Osteoblast (primary cell): ENCODE results near the gene COQ10A. TPM values are rescaled to one million over a fixed set of nuclear protein-coding genes. Genes with fewer than 3 reads are reported as not detected.

Source experiments
- DNase-seq: peaks from one replicate; pipeline ENCODE4 v3.0.0; 2011; ENCODE audit warnings: low spot score, mixed read lengths; ENCODE audit not compliant: insufficient read length; ENCODE audit errors: missing footprints
- H2AFZ ChIP-seq: 2 replicates; pipeline ENCODE4 v1.6.0; 2011; ENCODE audit warnings: mild to moderate bottlenecking, low read length
- H3K27ac ChIP-seq: 2 replicates; pipeline ENCODE4 v1.5.1; 2011; ENCODE audit warnings: mild to moderate bottlenecking, low read depth, low read length, moderate library complexity
- H3K27me3 ChIP-seq: 2 replicates; pipeline ENCODE4 v1.6.0; 2012; ENCODE audit warnings: mild to moderate bottlenecking, control low read depth, inconsistent platforms, low read length, moderate library complexity; ENCODE audit not compliant: insufficient read depth
- H3K36me3 ChIP-seq: 2 replicates; pipeline ENCODE4 v1.5.1; 2011; ENCODE audit warnings: mild to moderate bottlenecking, low read length, control low read depth, moderate library complexity; ENCODE audit not compliant: insufficient read depth
- H3K4me1 ChIP-seq: 2 replicates; pipeline ENCODE4 v1.5.1; 2011; ENCODE audit warnings: mild to moderate bottlenecking, low read length, control low read depth, moderate library complexity; ENCODE audit not compliant: insufficient read depth
- H3K4me2 ChIP-seq: 2 replicates; pipeline ENCODE4 v1.6.0; 2011; ENCODE audit warnings: mild to moderate bottlenecking, low read length; ENCODE audit not compliant: insufficient read depth
- H3K4me3 ChIP-seq: fragments of 200-600 bp; sonication (generic); 3 replicates; pipeline ENCODE4 v1.5.1; 2012; ENCODE audit warnings: mild to moderate bottlenecking, low read length, inconsistent platforms; ENCODE audit not compliant: insufficient read depth
- H3K79me2 ChIP-seq: 2 replicates; pipeline ENCODE4 v1.6.0; 2012; ENCODE audit warnings: mild to moderate bottlenecking, low read length, control low read depth, inconsistent platforms; ENCODE audit not compliant: insufficient read depth
- H3K9me3 ChIP-seq: 2 replicates; pipeline ENCODE4 v1.5.1; 2011; ENCODE audit warnings: low read depth, low read length, control low read depth
- H4K20me1 ChIP-seq: 2 replicates; pipeline ENCODE4 v1.6.0; 2012; ENCODE audit warnings: mild to moderate bottlenecking, low read length, control low read depth; ENCODE audit not compliant: insufficient read depth
- total RNA-seq: library from RNA; depleted of rRNA; stranded (reverse); fragments of >200 nt; gene quantifications from 2 replicates; pipeline ENCODE4 v1.2.3, GENCODE V29; 2012
- TF ChIP-seq, protein P1 (sequence below): IDR thresholded peaks from 2 replicates; pipeline ENCODE4 v1.5.1; 2011; ENCODE audit warnings: mild to moderate bottlenecking, low read depth, low read length, moderate library complexity; ENCODE audit errors: extremely low read depth

COQ10A gene
- total RNA-seq, 1 donor = 10.1 TPM

DNA sequence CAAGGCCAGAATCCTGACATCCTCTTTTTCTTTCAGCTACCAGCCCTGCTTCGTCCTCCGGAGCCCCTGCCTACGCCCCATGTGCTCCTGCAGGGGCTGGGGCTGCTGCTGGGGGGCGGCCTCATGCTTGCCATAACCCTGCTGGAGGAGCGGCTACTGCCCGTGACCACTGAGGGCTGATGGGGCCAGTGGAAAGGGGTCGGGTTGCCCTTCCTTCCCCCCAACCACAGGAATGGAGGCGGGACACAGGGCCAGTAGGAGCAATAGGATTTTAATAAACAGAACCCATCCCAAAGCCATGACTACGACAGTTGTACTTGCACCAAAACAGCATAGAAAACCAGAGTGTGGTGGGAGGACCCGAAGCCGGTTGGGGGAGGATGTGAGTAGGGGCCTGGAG, 29.2 kb upstream of the COQ10A start:
- TF ChIP-seq, protein P1, sequence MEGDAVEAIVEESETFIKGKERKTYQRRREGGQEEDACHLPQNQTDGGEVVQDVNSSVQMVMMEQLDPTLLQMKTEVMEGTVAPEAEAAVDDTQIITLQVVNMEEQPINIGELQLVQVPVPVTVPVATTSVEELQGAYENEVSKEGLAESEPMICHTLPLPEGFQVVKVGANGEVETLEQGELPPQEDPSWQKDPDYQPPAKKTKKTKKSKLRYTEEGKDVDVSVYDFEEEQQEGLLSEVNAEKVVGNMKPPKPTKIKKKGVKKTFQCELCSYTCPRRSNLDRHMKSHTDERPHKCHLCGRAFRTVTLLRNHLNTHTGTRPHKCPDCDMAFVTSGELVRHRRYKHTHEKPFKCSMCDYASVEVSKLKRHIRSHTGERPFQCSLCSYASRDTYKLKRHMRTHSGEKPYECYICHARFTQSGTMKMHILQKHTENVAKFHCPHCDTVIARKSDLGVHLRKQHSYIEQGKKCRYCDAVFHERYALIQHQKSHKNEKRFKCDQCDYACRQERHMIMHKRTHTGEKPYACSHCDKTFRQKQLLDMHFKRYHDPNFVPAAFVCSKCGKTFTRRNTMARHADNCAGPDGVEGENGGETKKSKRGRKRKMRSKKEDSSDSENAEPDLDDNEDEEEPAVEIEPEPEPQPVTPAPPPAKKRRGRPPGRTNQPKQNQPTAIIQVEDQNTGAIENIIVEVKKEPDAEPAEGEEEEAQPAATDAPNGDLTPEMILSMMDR = no peak
- DNase-seq = peak; percentile 66
- Histone ChIP-seq H3K36me3 (peaks cover 38% of the 10 kb centered on the region), H4K20me1 (peaks cover 27% of the 10 kb centered on the region), H3K4me3 (no peak overlapping the region), H2AFZ (no peak overlapping the region), H3K9me3 (no peaks in the 10 kb centered on the region), H3K27me3 (no peaks in the 10 kb centered on the region), H3K27ac (no peak overlapping the region), H3K79me2 (no peaks in the 10 kb centered on the region), H3K4me2 (no peak overlapping the region), H3K4me1 (no peaks in the 10 kb centered on the region)

DNA sequence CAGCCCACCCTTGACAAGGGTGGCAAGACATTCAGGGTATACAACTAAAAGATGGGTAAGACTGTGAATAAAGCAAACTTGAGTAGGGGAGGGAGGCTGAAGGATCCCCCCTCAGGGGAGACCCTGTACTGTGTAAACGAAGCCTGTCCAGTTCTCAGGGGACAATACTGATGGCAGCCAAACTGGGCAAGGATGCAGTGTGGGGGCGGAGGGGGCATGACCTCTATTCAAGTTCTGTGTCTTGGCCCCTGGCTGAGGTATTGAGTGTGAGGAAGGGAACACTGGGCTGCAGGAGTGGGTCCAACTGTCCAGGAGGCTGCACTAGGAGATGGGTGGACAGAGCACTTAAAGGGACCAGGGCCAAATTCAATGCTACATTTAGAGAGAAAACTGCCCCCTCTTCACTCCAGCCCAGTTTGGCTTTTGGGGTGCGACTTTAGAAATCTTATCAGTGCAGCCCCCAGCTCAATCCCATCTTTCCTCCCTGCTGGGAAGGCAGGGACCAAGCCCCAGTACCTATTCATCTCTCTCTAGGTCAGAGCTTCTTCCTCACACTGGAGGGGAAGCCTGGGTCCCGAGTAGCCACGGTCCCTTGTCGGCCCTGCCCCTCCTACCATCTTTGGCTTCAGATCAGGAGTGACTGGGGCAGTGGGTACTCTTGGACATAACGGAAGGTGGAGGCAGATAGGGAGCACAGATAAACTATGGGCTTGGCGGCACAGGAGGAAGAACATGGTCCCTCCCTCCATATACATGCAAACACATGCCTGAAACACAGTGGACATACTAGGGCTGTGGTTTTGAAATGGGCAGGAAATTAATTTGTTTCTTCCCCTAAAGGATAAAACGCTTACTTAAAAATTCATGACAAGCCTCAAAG, 25.1 kb upstream of the COQ10A start:
- Histone ChIP-seq H3K4me1 (peaks cover 7% of the 10 kb centered on the region), H3K36me3 (peaks cover 76% of the 10 kb centered on the region), H2AFZ (no peak overlapping the region), H3K4me2 (no peak overlapping the region), H3K4me3 (no peak overlapping the region), H4K20me1 (peaks cover 52% of the 10 kb centered on the region), H3K27ac (no peak overlapping the region), H3K9me3 (no peaks in the 10 kb centered on the region), H3K79me2 (no peaks in the 10 kb centered on the region), H3K27me3 (no peaks in the 10 kb centered on the region)
- TF ChIP-seq, protein P1 = no peak
- peak; percentile 78 for DNase-seq

DNA sequence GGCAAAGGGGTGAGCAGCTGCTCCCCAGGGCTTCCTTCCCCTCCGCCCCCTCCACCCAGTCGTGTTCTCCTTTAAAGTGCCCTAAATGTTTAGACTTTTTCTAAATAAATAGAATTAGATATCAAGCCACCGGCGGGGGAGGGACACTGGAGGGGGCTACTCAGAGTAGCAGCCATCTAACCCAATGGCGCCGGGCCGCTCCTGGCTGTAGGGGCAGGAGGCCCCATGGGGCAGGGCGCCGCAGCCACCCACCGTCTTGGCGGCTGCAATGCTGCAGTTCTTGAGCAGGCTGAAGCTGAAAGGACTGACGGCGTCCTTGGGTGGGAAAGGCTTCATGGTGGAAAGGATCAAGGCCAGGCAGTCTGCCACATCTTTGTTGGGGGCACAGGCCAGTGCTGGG, 23.8 kb upstream of the COQ10A start:
- Histone ChIP-seq H3K27me3 (no peaks in the 10 kb centered on the region), H3K4me2 (no peak overlapping the region), H3K4me3 (no peak overlapping the region), H3K4me1 (peaks cover 7% of the 10 kb centered on the region), H2AFZ (no peak overlapping the region), H4K20me1 (peaks cover 52% of the 10 kb centered on the region), H3K79me2 (peaks cover 5% of the 10 kb centered on the region), H3K9me3 (no peaks in the 10 kb centered on the region), H3K36me3 (peaks cover 81% of the 10 kb centered on the region), H3K27ac (no peak overlapping the region)
- no peak for DNase-seq
- TF ChIP-seq, protein P1 = no peak

DNA sequence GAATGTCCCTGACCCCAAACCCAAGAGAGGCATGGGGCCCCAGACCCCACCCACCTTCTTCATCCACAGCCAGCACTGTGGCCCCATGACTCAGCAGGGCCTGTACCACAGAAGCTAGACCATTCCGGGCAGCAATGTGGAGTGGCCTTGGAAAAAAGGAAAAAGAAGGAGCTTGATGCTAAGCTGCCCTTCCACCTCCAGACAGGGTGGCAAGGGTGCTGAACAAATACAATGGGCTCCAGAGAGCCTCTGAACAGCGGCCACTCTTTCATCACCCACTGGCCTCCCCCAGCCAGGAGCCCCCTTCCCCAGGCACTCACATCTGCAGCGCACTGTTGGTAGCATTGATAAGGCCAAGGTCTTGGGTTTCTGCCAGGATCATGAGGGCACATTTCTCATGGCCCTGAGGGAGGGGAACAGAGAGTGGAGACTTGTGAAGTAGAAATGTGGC, 23.0 kb upstream of the COQ10A start:
- Histone ChIP-seq H4K20me1 (peaks cover 56% of the 10 kb centered on the region), H3K4me2 (no peak overlapping the region), H2AFZ (no peak overlapping the region), H3K9me3 (no peaks in the 10 kb centered on the region), H3K27ac (no peak overlapping the region), H3K36me3 (peaks cover 86% of the 10 kb centered on the region), H3K4me1 (peaks cover 7% of the 10 kb centered on the region), H3K4me3 (no peak overlapping the region), H3K27me3 (no peaks in the 10 kb centered on the region), H3K79me2 (peaks cover 9% of the 10 kb centered on the region)
- peak; percentile 88 for DNase-seq
- TF ChIP-seq, protein P1 = no peak
